ENCODE measurements around the gene TMEM45B. TPM values are rescaled to one million over a fixed set of nuclear protein-coding genes. Genes with fewer than 3 reads are reported as not detected.
"Not testable (repeated sequence)": the region's sequence is repeated elsewhere in the genome, so short reads cannot be mapped to it uniquely, and the experiment has no call there.

Gene TMEM45B
- total RNA-seq, 4 donors from 2014 or later, result 0.19 to 1.3 TPM; not detected in 2

- no peak for DNase-seq (ENCODE audit: low spot score)
- no peak for TF ChIP-seq CTCF (IDR thresholded peaks at IDR 0.05)
- ATAC-seq (ENCODE audit: low FRiP score), result no peak
Measured at GRCh38 chr11:129791515-129791914, 24.1 kb upstream of the TMEM45B start.

GRCh38 chr11:129792663-129793062 is 23.0 kb upstream of the TMEM45B start:
- ATAC-seq (ENCODE audit: low FRiP score), result no peak
- no peak for TF ChIP-seq CTCF (IDR thresholded peaks at IDR 0.05)
- DNase-seq (ENCODE audit: low spot score), result no peak

- DNase-seq (ENCODE audit: low spot score) (no peak), ATAC-seq (ENCODE audit: low FRiP score) (no peak)
- TF ChIP-seq CTCF (IDR thresholded peaks at IDR 0.05), result no peak
Measured at GRCh38 chr11:129795089-129795488, 20.6 kb upstream of the TMEM45B start.

GRCh38 chr11:129798212-129798611 is 17.4 kb upstream of the TMEM45B start:
- ATAC-seq (ENCODE audit: low FRiP score) (no peak), DNase-seq (ENCODE audit: low spot score) (no peak)
- no peak for TF ChIP-seq CTCF (IDR thresholded peaks at IDR 0.05)

- not testable (repeated sequence) for DNase-seq (ENCODE audit: low spot score); ATAC-seq (ENCODE audit: low FRiP score)
Measured at GRCh38 chr11:129800162-129800561, 15.5 kb upstream of the TMEM45B start.

- no peak for TF ChIP-seq CTCF (IDR thresholded peaks at IDR 0.05)
- DNase-seq (ENCODE audit: low spot score), result no peak
- ATAC-seq (ENCODE audit: low FRiP score), result no peak
Measured at GRCh38 chr11:129800655-129801054, 15.0 kb upstream of the TMEM45B start.

- no peak for TF ChIP-seq CTCF (IDR thresholded peaks at IDR 0.05)
- no peak for DNase-seq (ENCODE audit: low spot score)
- ATAC-seq (ENCODE audit: low FRiP score), result no peak
Measured at GRCh38 chr11:129803533-129803932, 12.1 kb upstream of the TMEM45B start.

- DNase-seq (ENCODE audit: low spot score), result no peak
- no peak for ATAC-seq (ENCODE audit: low FRiP score)
- TF ChIP-seq CTCF (IDR thresholded peaks at IDR 0.05), result no peak
Measured at GRCh38 chr11:129804012-129804411, 11.6 kb upstream of the TMEM45B start.

- ATAC-seq (ENCODE audit: low FRiP score); DNase-seq (ENCODE audit: low spot score): not testable (repeated sequence)
Measured at GRCh38 chr11:129808241-129808640, 7.4 kb upstream of the TMEM45B start.

Measured in omental fat pad (tissue), 4 donors.